Lower lobe of right lung (tissue), 2 donors: Measurements from ENCODE around the gene ZKSCAN3. TPM values are rescaled to one million over a fixed set of nuclear protein-coding genes. Genes with fewer than 3 reads are reported as not detected.
A peak's percentile ranks its signal among the peaks of the same experiment; 100 is the strongest.

Experiments
- ATAC-seq, 2 donors: fragments of 200-7000 bp; cut with Tn5 transposase; one replicate each; pipeline ENCODE4 v1.9.1; 2020 to 2022; ENCODE audit warnings: mild to moderate bottlenecking in 2 of 2, moderate library complexity in 2 of 2
- DNase-seq: peaks from one replicate; pipeline ENCODE4 v3.0.0-alpha.2; 2020
- H3K27ac ChIP-seq: fragments of 200-600 bp; one replicate; pipeline ENCODE4 v1.8.0; 2022
- H3K27me3 ChIP-seq: fragments of 200-600 bp; one replicate; pipeline ENCODE4 v1.8.0; 2022; ENCODE audit warnings: low read depth
- H3K36me3 ChIP-seq: fragments of 200-600 bp; one replicate; pipeline ENCODE4 v1.8.0; 2022; ENCODE audit warnings: mild to moderate bottlenecking
- H3K4me1 ChIP-seq: fragments of 200-600 bp; one replicate; pipeline ENCODE4 v1.8.0; 2022
- H3K4me3 ChIP-seq: fragments of 200-600 bp; one replicate; pipeline ENCODE4 v1.8.0; 2022; ENCODE audit warnings: mild to moderate bottlenecking
- H3K9me3 ChIP-seq: fragments of 200-600 bp; one replicate; pipeline ENCODE4 v1.8.0; 2022
- intact Hi-C: fragments of 100-400 bp; cut with DNase I; formaldehyde crosslinking; loops from one replicate; pipeline ENCODE4 v1.11.0; 2022
- total RNA-seq: library from RNA; stranded (reverse); fragmentation: NEBNext Ultra II Directional; extraction: Animal tissue kit (Norgen Biotek cat#: 25700); gene quantifications from one replicate; pipeline ENCODE4 v1.2.1, GENCODE V29; 2021
- TF ChIP-seq, protein P1 (sequence below): fragments of 200-600 bp; IDR thresholded peaks from one replicate; pipeline ENCODE4 v1.8.0; 2022; ENCODE audit warnings: antibody characterized with exemption, mild to moderate bottlenecking
- donor health status: DM: no; HTN: yes; CAD: no; lungs with severe emphysema.

Gene ZKSCAN3
- total RNA-seq, 1 donor from 2014 or later, result 8.8 TPM

DNA sequence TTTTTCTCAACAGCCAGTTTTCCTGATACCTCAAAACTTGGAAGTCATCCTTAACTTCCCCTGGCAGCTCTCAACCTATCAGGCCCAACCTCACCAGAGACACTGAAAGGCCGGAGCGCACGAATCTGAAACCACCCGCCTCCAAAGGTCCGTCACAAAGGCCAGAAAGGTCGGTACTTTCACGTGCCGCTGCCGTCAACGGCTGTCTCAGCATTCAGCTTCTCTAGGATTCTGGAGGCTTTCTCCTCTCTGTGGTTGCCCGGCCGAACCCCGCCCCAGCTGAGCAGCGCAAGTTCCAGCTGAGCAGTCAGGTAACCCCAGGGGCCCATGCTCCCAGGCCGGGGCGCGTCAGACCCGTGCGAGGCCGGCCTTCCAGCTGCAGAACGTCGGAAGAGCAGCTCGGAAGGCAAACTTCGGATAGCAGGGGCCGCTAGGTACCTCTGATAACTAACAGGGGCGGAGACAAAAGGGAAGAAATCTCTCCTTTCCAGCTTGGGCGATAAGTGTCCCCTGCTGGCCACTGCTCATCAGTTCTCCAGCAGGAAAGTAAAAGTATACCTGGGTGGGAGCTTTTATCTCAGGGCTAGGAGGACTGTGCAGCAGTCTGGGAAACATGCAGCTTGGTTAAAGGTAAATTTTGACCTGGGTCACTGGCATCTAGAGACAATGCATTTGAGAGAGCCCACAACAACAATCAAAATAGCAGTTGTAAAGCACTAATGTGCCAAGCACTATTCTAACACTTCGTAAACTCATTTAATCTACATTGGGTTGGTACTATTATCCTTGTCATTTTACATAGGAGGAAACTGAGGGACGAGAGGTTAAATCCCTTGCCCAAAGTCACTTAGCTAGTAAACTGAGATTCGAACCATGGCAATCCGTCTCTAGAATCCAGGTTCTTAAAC, 33.7 kb downstream of the ZKSCAN3 start:
- intact Hi-C loops, result no loop called here
- ATAC-seq (peak; percentile 98 to 99), DNase-seq (peak; percentile 92)
- Histone ChIP-seq H3K4me1 (peaks cover 13% of the 10 kb centered on the region), H3K9me3 (no peaks in the 10 kb centered on the region), H3K27me3 (no peaks in the 10 kb centered on the region), H3K4me3 (peak overlapping the region; percentile 61), H3K36me3 (peaks cover 56% of the 10 kb centered on the region), H3K27ac (peak overlapping the region; percentile 80)
- TF ChIP-seq, protein P1, sequence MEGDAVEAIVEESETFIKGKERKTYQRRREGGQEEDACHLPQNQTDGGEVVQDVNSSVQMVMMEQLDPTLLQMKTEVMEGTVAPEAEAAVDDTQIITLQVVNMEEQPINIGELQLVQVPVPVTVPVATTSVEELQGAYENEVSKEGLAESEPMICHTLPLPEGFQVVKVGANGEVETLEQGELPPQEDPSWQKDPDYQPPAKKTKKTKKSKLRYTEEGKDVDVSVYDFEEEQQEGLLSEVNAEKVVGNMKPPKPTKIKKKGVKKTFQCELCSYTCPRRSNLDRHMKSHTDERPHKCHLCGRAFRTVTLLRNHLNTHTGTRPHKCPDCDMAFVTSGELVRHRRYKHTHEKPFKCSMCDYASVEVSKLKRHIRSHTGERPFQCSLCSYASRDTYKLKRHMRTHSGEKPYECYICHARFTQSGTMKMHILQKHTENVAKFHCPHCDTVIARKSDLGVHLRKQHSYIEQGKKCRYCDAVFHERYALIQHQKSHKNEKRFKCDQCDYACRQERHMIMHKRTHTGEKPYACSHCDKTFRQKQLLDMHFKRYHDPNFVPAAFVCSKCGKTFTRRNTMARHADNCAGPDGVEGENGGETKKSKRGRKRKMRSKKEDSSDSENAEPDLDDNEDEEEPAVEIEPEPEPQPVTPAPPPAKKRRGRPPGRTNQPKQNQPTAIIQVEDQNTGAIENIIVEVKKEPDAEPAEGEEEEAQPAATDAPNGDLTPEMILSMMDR, result peak; percentile 47

DNA sequence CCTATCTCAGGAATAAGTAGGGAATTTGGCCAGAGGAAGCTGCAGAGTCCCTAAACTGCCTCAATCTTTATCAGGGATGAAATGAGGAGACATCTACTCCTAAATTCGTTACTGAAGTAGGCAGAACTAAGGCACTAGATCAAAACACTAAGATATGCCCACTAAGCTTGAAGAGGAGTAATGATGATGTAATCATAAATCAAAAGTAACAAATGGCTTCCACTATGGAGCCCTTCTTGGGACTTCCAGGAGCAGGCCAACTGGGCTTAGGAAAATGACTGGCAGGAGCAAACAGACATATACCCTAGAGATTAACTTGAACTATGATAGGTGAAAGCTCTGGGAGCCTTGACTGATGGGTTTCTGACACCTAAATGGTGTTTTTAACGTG, 34.4 kb downstream of the ZKSCAN3 start:
- DNase-seq (no peak), ATAC-seq (no peak)
- TF ChIP-seq, protein P1, result no peak
- H3K4me3 ChIP-seq, result no peak overlapping the region
- H3K36me3 ChIP-seq, result peaks cover 61% of the 10 kb centered on the region
- peak overlapping the region; percentile 80 for H3K27ac ChIP-seq
- H3K27me3 ChIP-seq, result no peaks in the 10 kb centered on the region
- H3K4me1 ChIP-seq, result peaks cover 13% of the 10 kb centered on the region
- intact Hi-C loops, result no loop called here
- H3K9me3 ChIP-seq, result no peaks in the 10 kb centered on the region

DNA sequence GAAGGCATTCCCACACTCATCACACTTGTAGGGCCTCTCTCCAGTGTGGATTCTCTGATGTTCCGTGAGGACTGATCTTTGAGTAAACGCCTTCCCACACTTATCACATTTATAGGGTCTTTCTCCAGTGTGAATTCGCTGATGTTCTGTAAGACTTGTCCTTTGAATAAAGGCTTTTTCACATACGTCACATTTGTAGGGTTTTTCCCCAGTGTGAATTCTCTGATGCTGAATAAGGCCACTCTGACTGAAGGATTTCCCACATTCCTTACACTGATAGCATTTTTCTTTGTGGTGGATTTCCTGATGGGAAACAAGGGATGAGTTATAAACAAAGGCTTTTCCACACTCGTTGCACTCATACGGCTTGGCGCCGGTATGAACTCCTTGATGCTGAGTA, 40.9 kb downstream of the ZKSCAN3 start:
- H3K36me3 ChIP-seq, result peaks cover 70% of the 10 kb centered on the region
- intact Hi-C loops, result no loop called here

DNA sequence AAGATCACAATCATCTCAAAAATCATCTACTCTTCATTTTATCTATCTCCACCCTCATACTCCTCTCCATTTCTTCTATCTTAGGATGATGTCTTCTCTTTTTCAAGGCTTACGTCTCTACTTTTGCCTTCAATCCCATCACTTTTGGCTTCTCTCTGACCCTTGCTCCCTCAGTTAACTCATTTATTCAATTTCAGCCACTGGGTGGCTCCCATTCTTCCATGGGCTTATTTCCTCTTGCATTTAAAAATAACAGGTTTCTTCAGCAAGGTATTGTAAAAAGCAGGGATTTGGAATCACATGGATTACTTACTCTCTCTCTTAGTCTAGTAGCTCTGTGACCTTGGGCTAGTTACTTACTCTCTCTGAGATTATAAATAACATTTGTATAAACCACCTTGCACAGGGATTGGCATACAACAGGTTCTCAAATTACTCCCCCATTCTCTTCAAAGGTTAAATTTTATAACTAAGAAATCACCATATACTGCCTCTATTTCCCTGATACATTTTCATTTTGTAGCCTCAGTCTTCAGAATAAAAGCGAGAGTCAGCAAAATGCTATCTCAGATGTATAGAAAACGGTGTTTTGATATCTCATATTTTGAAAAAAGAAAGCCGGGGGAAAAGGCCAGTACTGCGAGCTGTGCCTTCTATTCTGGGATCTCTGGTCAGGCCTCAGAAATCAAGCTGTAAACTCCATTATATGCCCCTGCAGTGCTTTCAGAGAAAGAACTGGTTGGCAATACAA, 44.3 kb downstream of the ZKSCAN3 start:
- DNase-seq (no peak), ATAC-seq (no peak)
- H3K27ac ChIP-seq, result no peak overlapping the region
- no peaks in the 10 kb centered on the region for H3K27me3 ChIP-seq
- TF ChIP-seq, protein P1, result no peak
- H3K4me3 ChIP-seq, result no peak overlapping the region
- peaks cover 55% of the 10 kb centered on the region for H3K36me3 ChIP-seq
- H3K4me1 ChIP-seq, result peaks cover 25% of the 10 kb centered on the region
- no peaks in the 10 kb centered on the region for H3K9me3 ChIP-seq
- intact Hi-C loops, result no loop called here

More for the DNA sequence above, 40.9 kb downstream of the ZKSCAN3 start:
- H3K27ac ChIP-seq, result no peak overlapping the region
- no peaks in the 10 kb centered on the region for H3K9me3 ChIP-seq
- ATAC-seq, result no peak
- H3K4me3 ChIP-seq, result no peak overlapping the region
- no peak for DNase-seq
- no peaks in the 10 kb centered on the region for H3K4me1 ChIP-seq
- TF ChIP-seq, protein P1, result no peak
- H3K27me3 ChIP-seq, result no peaks in the 10 kb centered on the region

DNA sequence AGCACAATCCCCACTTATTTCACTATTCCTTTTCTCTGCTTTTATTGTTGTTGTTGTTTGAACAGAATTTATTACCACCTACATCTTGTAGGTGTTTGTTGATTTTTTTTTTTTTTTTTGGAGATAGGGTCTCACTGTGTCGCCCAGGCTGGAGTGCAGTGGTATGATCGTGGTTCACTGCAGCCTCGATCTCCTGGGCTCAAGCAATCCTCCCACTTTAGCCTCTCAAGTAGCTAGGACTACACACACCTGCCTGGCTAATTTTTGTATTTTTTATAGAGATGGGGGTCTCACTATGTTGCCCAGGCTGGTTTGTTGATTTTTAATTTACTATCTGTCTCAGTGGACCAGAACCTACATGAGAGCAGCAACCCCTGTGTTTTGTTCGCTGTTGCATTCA, 46.2 kb downstream of the ZKSCAN3 start:
- intact Hi-C loops, result no loop called here
- ATAC-seq, result no peak
- H3K4me1 ChIP-seq, result peaks cover 25% of the 10 kb centered on the region

More for the DNA sequence above, 46.2 kb downstream of the ZKSCAN3 start:
- Histone ChIP-seq H3K4me3 (no peak overlapping the region), H3K9me3 (no peaks in the 10 kb centered on the region), H3K27ac (no peak overlapping the region), H3K27me3 (no peaks in the 10 kb centered on the region), H3K36me3 (peaks cover 37% of the 10 kb centered on the region)
- TF ChIP-seq, protein P1, result no peak
- no peak for DNase-seq
